PC-3 (cell line): Measurements from ENCODE around the gene NEK11.

ENCODE experiments used
- EZH2 ChIP-seq: fragments of 300-600 bp; sonication (generic); IDR thresholded peaks from one replicate; pipeline ENCODE4 v1.6.1; 2017; ENCODE audit warnings: antibody characterized with exemption, mild to moderate bottlenecking, low read length; ENCODE audit not compliant: unreplicated experiment
- EZH2phosphoT487 ChIP-seq: fragments of 300-600 bp; sonication (generic); IDR thresholded peaks from 2 replicates; pipeline ENCODE4 v1.6.1; 2018; ENCODE audit warnings: mild to moderate bottlenecking, antibody characterized with exemption, low read length, borderline replicate concordance
- TF ChIP-seq, protein P1 (sequence below): fragments of 300-600 bp; sonication (generic); conservative IDR thresholded peaks from 2 replicates; pipeline ENCODE4 v1.5.1; 2017; ENCODE audit warnings: antibody characterized with exemption, low read depth, mild to moderate bottlenecking, low read length

DNA sequence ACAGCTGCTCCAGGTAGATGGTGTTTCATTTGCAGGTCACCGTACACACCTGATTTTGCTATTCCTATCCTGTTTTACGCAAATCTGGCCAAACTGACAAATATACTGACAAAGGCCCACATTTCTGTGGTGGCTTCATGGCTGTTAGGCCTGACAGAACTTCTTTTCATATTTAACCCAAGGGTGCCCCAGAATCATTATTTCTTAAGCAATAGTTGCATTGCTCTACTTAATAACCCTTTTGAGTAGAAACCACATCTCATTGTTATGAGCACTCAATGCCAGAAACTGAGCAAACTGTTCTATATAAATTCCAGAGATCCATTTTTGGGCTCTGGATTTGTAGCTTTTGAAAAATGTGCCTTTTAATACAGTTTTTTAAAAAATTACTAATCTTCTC, 19.4 kb upstream of the NEK11 start:
- TF ChIP-seq, protein P1, sequence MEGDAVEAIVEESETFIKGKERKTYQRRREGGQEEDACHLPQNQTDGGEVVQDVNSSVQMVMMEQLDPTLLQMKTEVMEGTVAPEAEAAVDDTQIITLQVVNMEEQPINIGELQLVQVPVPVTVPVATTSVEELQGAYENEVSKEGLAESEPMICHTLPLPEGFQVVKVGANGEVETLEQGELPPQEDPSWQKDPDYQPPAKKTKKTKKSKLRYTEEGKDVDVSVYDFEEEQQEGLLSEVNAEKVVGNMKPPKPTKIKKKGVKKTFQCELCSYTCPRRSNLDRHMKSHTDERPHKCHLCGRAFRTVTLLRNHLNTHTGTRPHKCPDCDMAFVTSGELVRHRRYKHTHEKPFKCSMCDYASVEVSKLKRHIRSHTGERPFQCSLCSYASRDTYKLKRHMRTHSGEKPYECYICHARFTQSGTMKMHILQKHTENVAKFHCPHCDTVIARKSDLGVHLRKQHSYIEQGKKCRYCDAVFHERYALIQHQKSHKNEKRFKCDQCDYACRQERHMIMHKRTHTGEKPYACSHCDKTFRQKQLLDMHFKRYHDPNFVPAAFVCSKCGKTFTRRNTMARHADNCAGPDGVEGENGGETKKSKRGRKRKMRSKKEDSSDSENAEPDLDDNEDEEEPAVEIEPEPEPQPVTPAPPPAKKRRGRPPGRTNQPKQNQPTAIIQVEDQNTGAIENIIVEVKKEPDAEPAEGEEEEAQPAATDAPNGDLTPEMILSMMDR = no peak
- no peak for TF ChIP-seq EZH2phosphoT487
- no peak for TF ChIP-seq EZH2
